ENCODE results near the gene TTI1.

- no peak for TF ChIP-seq ZNF121 (CRISPR knock-in tag; IDR thresholded peaks at IDR 0.05)
- no peak for TF ChIP-seq ZNF768 (CRISPR knock-in tag; IDR thresholded peaks at IDR 0.05)
- TF ChIP-seq CHD4 (IDR thresholded peaks at IDR 0.05; ENCODE audit: borderline replicate concordance, low read length) = no peak
- no peak for TF ChIP-seq POLR2A (IDR thresholded peaks at IDR 0.05; ENCODE audit: insufficient read depth in 1 of 2, low read depth in 2 of 2, low read length in 2 of 2)
- TF ChIP-seq EZH2 (conservative IDR thresholded peaks at IDR 0.05; ENCODE audit: low read depth, low read length) = no peak
- no peak for TF ChIP-seq ZNF597 (CRISPR knock-in tag; IDR thresholded peaks at IDR 0.05)
- TF ChIP-seq CHD2 (IDR thresholded peaks at IDR 0.05; ENCODE audit: low read depth, low read length) = no peak
- no peak for TF ChIP-seq DNMT3B (CRISPR knock-in tag; conservative IDR thresholded peaks at IDR 0.05)
- no peak for TF ChIP-seq MXI1 (IDR thresholded peaks at IDR 0.05; ENCODE audit: borderline replicate concordance, low read depth, low read length)
- TF ChIP-seq FIP1L1 (IDR thresholded peaks at IDR 0.05; ENCODE audit: borderline replicate concordance, insufficient read depth, low read depth, low read length) = no peak
Measured at GRCh38 chr20:38052870-38053269, 19.6 kb upstream of the TTI1 start.

All from HepG2 (cell line).